GM21737 (cell line): ENCODE data around the gene SLC35F4.

ENCODE experiments used
- ATAC-seq: cut with Tn5 transposase; IDR thresholded peaks from one replicate; pipeline ENCODE4 v1.9.1; 2021; ENCODE audit warnings: mild to moderate bottlenecking, moderate library complexity; ENCODE audit not compliant: unreplicated experiment

SLC35F4 gene

GRCh38 chr14:57848786-57849185 lies 17.1 kb downstream of the SLC35F4 start:
- ATAC-seq = no peak

GRCh38 chr14:57848353-57848752 lies 17.5 kb downstream of the SLC35F4 start:
- ATAC-seq = no peak

- ATAC-seq = no peak
Measured at GRCh38 chr14:57847706-57848105, 18.2 kb downstream of the SLC35F4 start.

GRCh38 chr14:57847096-57847495 lies 18.8 kb downstream of the SLC35F4 start:
- no peak for ATAC-seq

GRCh38 chr14:57846596-57846995 lies 19.3 kb downstream of the SLC35F4 start:
- no peak for ATAC-seq

- no peak for ATAC-seq
Measured at GRCh38 chr14:57845802-57846531, 19.9 kb downstream of the SLC35F4 start.

GRCh38 chr14:57845316-57845715 lies 20.6 kb downstream of the SLC35F4 start:
- no peak for ATAC-seq

- no peak for ATAC-seq
Measured at GRCh38 chr14:57837267-57837666, 28.6 kb downstream of the SLC35F4 start.

- ATAC-seq = no peak
Measured at GRCh38 chr14:57835766-57836165, 30.1 kb downstream of the SLC35F4 start.

GRCh38 chr14:57834961-57835360 lies 30.9 kb downstream of the SLC35F4 start:
- no peak for ATAC-seq

GRCh38 chr14:57834001-57834598 lies 31.8 kb downstream of the SLC35F4 start:
- no peak for ATAC-seq

- ATAC-seq = no peak
Measured at GRCh38 chr14:57833323-57833722, 32.6 kb downstream of the SLC35F4 start.

GRCh38 chr14:57831981-57832380 lies 33.9 kb downstream of the SLC35F4 start:
- no peak for ATAC-seq

- no peak for ATAC-seq
Measured at GRCh38 chr14:57828713-57829112, 37.2 kb downstream of the SLC35F4 start.

- no peak for ATAC-seq
Measured at GRCh38 chr14:57823015-57823660, 42.8 kb downstream of the SLC35F4 start.

GRCh38 chr14:57822081-57822480 lies 43.8 kb downstream of the SLC35F4 start:
- no peak for ATAC-seq

- ATAC-seq = no peak
Measured at GRCh38 chr14:57820581-57820980, 45.3 kb downstream of the SLC35F4 start.

GRCh38 chr14:57818511-57818910 lies 47.4 kb downstream of the SLC35F4 start:
- ATAC-seq = no peak

- ATAC-seq = no peak
Measured at GRCh38 chr14:57816568-57817284, 49.2 kb downstream of the SLC35F4 start.

- ATAC-seq = no peak
Measured at GRCh38 chr14:57814726-57815125, 51.2 kb downstream of the SLC35F4 start.

GRCh38 chr14:57812741-57813140 lies 53.2 kb downstream of the SLC35F4 start:
- no peak for ATAC-seq
